Thoracic aorta (tissue), 2 donors: ENCODE measurements around the gene TRPV5. TPM values are rescaled to one million over a fixed set of nuclear protein-coding genes. Genes with fewer than 3 reads are reported as not detected.
A peak's percentile ranks its signal among the peaks of the same experiment; 100 is the strongest.

Experiments
- ATAC-seq: fragments of 150-250 bp; one replicate; pipeline ENCODE4 v1.8.0; 2017; ENCODE audit warnings: low read depth; ENCODE audit not compliant: insufficient number of reproducible peaks, low FRiP score
- DNase-seq: peaks from one replicate; pipeline ENCODE4 v3.0.0-alpha.2; 2020; ENCODE audit warnings: low spot score
- H3K27ac ChIP-seq, 2 donors: fragments of 200-600 bp; sonication (generic); 1 replicate in 1 of 2; 2 replicates in 1 of 2; pipeline ENCODE4 v1.5.1; 2016; ENCODE audit warnings: mild to moderate bottlenecking in 2 of 2, moderate library complexity in 2 of 2
- H3K27me3 ChIP-seq: fragments of 200-600 bp; sonication (generic); replicated peaks from 2 replicates; pipeline ENCODE4 v1.6.0; 2016; ENCODE audit warnings: mild to moderate bottlenecking; ENCODE audit not compliant: insufficient read depth
- H3K36me3 ChIP-seq: fragments of 200-600 bp; sonication (generic); one replicate; pipeline ENCODE4 v1.5.1; 2016
- H3K4me1 ChIP-seq, 2 donors: fragments of 200-600 bp; sonication (generic); 1 replicate in 1 of 2; 2 replicates in 1 of 2; pipeline versions ENCODE4 v1.5.1 to v1.6.0; 2016; ENCODE audit warnings: low read depth in 2 of 2, mild to moderate bottlenecking in 1 of 2; ENCODE audit not compliant: control insufficient read depth in 1 of 2
- H3K4me3 ChIP-seq: fragments of 200-600 bp; sonication (generic); 2 replicates; pipeline ENCODE4 v1.5.1; 2016; ENCODE audit warnings: mild to moderate bottlenecking
- H3K9me3 ChIP-seq: fragments of 200-600 bp; sonication (generic); 2 replicates; pipeline ENCODE4 v1.5.1; 2016
- total RNA-seq, 2 donors: library from RNA; depleted of rRNA; stranded (reverse); fragments of >200 nt; gene quantifications; one replicate each; pipeline versions ENCODE4 v1.1.0 to v1.2.3, GENCODE V29; 2016
- TF ChIP-seq, protein P1 (sequence below): fragments of 200-600 bp; sonication (generic); IDR thresholded peaks from one replicate; pipeline ENCODE4 v1.5.1; 2019; ENCODE audit warnings: antibody characterized with exemption

The TRPV5 gene
- total RNA-seq, 2 donors from 2014 or later, result not detected

DNA sequence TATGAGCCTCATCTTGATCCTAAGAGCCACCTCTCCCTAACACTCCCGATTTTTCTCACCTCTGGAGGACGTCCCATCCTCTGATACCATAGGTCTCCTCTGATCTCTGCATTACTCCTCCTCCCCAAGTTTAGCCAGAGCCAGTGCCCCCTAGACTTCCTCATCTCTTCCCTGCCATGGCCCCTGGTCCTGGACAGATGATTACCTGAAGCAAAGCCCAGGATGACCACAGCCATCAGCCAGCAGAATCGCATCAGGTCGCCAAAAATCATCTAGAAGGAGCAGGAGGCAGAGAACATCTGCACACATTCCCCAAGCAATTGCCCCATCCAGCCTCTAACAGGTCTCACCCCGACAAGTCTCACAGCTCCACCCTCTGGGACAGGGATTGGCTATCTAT is 59.7 kb downstream of the TRPV5 start:
- Histone ChIP-seq H3K9me3 (no peaks in the 10 kb centered on the region), H3K4me1 (no peaks in the 10 kb centered on the region), H3K27me3 (no peaks in the 10 kb centered on the region), H3K36me3 (peaks cover 10% of the 10 kb centered on the region), H3K4me3 (no peak overlapping the region), H3K27ac (no peak overlapping the region)
- TF ChIP-seq, protein P1, sequence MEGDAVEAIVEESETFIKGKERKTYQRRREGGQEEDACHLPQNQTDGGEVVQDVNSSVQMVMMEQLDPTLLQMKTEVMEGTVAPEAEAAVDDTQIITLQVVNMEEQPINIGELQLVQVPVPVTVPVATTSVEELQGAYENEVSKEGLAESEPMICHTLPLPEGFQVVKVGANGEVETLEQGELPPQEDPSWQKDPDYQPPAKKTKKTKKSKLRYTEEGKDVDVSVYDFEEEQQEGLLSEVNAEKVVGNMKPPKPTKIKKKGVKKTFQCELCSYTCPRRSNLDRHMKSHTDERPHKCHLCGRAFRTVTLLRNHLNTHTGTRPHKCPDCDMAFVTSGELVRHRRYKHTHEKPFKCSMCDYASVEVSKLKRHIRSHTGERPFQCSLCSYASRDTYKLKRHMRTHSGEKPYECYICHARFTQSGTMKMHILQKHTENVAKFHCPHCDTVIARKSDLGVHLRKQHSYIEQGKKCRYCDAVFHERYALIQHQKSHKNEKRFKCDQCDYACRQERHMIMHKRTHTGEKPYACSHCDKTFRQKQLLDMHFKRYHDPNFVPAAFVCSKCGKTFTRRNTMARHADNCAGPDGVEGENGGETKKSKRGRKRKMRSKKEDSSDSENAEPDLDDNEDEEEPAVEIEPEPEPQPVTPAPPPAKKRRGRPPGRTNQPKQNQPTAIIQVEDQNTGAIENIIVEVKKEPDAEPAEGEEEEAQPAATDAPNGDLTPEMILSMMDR, result no peak
- DNase-seq (no peak), ATAC-seq (no peak)

DNA sequence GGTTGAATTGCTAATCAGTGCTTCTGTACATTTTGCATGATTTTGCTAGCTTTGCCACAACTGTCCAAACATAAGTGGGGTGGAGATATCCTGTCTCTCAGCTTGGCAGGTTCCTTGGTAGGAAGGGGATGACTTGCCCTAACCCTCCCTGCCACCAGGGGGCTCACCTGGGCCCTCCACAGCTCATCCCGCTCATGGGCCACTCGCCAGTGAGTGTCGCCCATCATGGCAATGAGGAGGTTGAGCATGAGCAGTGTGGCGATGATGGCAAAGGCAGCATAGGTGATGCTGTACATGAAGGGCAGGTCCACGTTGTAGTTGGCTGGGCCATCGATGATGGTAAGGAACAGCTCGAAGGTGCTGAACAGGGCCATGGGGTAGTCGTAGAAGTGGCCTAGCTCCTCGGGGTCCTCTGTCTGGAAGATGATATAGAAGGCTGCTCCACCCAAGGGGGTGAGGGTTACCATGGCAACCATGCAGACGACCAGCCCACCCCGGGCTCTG is 60.2 kb downstream of the TRPV5 start:
- peaks cover 11% of the 10 kb centered on the region for H3K36me3 ChIP-seq
- H3K27me3 ChIP-seq, result no peaks in the 10 kb centered on the region
- no peaks in the 10 kb centered on the region for H3K4me1 ChIP-seq
- TF ChIP-seq, protein P1, result peak; percentile 21
- ATAC-seq (no peak), DNase-seq (no peak)
- H3K27ac ChIP-seq, result no peak overlapping the region
- no peaks in the 10 kb centered on the region for H3K9me3 ChIP-seq
- no peak overlapping the region for H3K4me3 ChIP-seq

DNA sequence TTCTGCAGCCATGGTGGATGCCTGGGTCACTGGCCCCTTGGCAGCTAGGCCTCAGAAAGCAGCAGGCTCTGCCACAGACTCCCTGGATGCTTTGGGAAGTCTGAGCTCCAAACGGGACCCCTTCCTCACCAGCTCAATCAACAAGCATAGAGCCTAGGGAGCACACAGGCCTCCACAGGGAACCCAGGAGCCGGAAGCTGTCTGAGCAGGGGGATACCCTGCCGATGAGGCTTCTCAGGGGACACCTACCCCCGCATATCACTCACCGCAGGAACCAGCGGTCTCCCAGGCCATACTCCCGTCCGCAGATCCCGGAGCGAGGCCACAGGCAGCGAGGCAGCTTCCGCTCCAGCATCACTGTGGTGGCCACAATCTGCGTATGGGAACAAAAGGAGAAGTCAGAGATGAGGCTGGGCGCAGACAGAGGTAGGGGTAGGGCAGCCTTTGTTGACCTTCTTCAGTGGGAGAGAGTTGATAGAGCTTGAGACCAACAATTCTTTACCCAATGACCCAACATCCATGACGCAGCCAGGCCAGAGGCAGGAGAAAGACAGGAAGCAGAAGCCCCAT is 61.4 kb downstream of the TRPV5 start:
- Histone ChIP-seq H3K36me3 (peaks cover 11% of the 10 kb centered on the region), H3K4me3 (no peak overlapping the region), H3K4me1 (no peaks in the 10 kb centered on the region), H3K27ac (no peak overlapping the region), H3K9me3 (no peaks in the 10 kb centered on the region), H3K27me3 (no peaks in the 10 kb centered on the region)
- ATAC-seq, result no peak
- no peak for DNase-seq
- TF ChIP-seq, protein P1, result no peak

DNA sequence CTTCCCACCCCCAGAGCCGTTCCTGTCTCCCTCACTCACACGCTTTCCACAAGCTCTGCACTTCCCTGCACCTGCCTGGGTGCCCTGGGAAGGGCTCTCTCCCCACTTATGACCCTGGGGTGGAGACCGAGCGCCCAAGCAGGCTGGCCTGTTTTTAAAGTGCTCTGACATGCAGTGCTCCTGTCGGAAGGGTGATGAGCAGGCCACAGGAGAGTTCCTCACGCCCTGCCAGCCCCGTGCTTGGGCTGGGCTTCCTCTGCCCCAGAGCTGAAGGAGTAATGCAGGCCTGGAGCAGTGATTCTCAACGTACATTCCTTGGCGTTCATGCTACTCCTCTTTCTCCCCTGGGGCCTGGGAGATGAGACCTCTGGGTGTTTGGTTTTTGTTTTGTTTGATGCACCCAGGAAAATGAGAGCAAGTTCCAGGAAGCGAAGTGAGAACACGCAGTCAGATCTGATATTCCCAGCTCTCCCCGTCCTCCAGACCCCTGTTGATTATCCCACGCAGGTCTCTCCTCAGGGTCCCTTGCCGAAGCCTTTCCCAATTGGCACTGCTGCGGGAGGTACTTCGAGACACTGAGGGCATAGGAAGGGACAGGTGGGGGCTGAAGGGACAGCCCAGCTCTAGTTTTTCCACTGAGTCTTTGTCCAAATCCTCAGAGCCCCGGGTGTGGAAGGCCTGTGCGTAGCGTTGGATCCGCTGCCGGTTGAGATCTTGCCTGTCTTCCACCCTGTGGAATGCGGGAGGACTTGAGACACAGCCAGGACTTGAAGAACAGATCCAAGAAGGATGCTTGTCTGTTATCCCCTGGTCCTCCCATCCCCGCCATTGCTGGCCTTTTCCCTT is 62.1 kb downstream of the TRPV5 start:
- Histone ChIP-seq H3K4me1 (no peaks in the 10 kb centered on the region), H3K36me3 (peaks cover 11% of the 10 kb centered on the region), H3K9me3 (no peaks in the 10 kb centered on the region), H3K27ac (no peak overlapping the region), H3K4me3 (no peak overlapping the region), H3K27me3 (no peaks in the 10 kb centered on the region)
- DNase-seq (no peak), ATAC-seq (no peak)
- TF ChIP-seq, protein P1, result no peak

DNA sequence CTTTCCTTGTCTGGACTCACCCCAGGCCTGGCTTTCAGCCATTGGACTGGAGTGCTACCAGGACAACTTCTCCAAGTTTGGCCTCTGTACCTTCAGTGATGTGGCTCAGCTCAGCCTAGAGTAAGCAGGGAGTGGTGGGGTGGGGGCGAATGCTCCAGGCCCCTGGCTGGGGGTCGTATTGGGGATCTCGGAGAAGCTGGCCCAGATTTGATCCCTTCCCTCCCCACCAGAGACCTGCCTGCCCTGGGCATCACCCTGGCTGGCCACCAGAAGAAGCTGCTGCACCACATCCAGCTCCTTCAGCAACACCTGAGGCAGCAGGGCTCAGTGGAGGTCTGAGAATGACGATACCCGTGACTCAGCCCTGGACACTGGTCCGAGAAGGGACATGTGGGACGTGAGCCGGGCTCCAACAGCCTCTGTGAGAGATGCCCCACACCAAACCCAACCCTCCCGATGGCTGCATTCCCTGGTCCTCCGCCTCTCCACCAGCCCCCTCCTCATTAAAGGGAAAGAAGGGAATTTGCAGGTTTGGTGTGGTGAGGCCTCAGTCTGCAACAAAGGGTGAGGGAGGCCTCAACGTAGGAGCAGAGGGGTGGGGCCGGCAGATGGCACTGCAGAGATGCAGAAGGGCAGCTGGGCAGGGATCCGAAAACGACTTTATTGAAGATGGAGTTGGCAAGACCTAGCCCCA is 62.8 kb downstream of the TRPV5 start:
- DNase-seq, result no peak

More for the DNA sequence above, 62.8 kb downstream of the TRPV5 start:
- no peak for ATAC-seq
- Histone ChIP-seq H3K36me3 (peaks cover 11% of the 10 kb centered on the region), H3K4me1 (no peaks in the 10 kb centered on the region), H3K4me3 (no peak overlapping the region), H3K27ac (no peak overlapping the region), H3K9me3 (no peaks in the 10 kb centered on the region), H3K27me3 (no peaks in the 10 kb centered on the region)
- TF ChIP-seq, protein P1, result no peak
